Smooth muscle cell (in vitro differentiated cells): Measurements from ENCODE around the gene CFAP90. TPM values are rescaled to one million over a fixed set of nuclear protein-coding genes. Genes with fewer than 3 reads are reported as not detected.

Source experiments
- DNase-seq: peaks from one replicate; lab custom pipeline; 2025; ENCODE audit not compliant: unreplicated experiment; lab: John Stamatoyannopoulos, UW
- H2AFZ ChIP-seq: fragments of 200-600 bp; sonication (generic); 2 replicates; pipeline ENCODE4 v1.6.0; 2016; ENCODE audit warnings: antibody characterized with exemption, low read depth, mild to moderate bottlenecking
- H3F3A ChIP-seq: fragments of 200-600 bp; sonication (generic); 2 replicates; pipeline ENCODE4 v1.6.0; 2017; ENCODE audit warnings: antibody characterized with exemption, low read depth
- H3K27ac ChIP-seq: fragments of 200-600 bp; sonication (generic); 2 replicates; pipeline ENCODE4 v1.5.1; 2016; ENCODE audit warnings: low read depth, mild to moderate bottlenecking
- H3K27me3 ChIP-seq: fragments of 200-600 bp; sonication (generic); 2 replicates; pipeline ENCODE4 v1.6.1; 2016; ENCODE audit warnings: low read depth, mild to moderate bottlenecking
- H3K36me3 ChIP-seq: fragments of 200-600 bp; sonication (generic); 2 replicates; pipeline ENCODE4 v1.5.1; 2016; ENCODE audit warnings: low read depth
- H3K4me1 ChIP-seq: fragments of 200-600 bp; sonication (generic); 2 replicates; pipeline ENCODE4 v1.5.1; 2016; ENCODE audit warnings: low read depth
- H3K4me2 ChIP-seq: fragments of 200-600 bp; sonication (generic); 2 replicates; pipeline ENCODE4 v1.6.0; 2016; ENCODE audit warnings: mild to moderate bottlenecking
- H3K4me3 ChIP-seq: fragments of 200-600 bp; sonication (generic); 2 replicates; pipeline ENCODE4 v1.5.1; 2016; ENCODE audit warnings: mild to moderate bottlenecking
- H3K79me2 ChIP-seq: fragments of 200-600 bp; sonication (generic); 2 replicates; pipeline ENCODE4 v1.6.0; 2016; ENCODE audit warnings: low read depth, mild to moderate bottlenecking
- H3K9ac ChIP-seq: fragments of 200-600 bp; sonication (generic); 2 replicates; pipeline ENCODE4 v1.6.0; 2016; ENCODE audit warnings: low read depth
- H3K9me3 ChIP-seq: fragments of 200-600 bp; sonication (generic); replicated peaks from 2 replicates; pipeline ENCODE4 v1.5.1; 2016; ENCODE audit warnings: low read depth
- H4K20me1 ChIP-seq: fragments of 200-600 bp; sonication (generic); 2 replicates; pipeline ENCODE4 v1.6.0; 2016; ENCODE audit warnings: low read depth
- CTCF ChIP-seq: fragments of 200-600 bp; sonication (generic); IDR thresholded peaks from 2 replicates; pipeline ENCODE4 v1.5.1; 2017; ENCODE audit warnings: borderline replicate concordance, mild to moderate bottlenecking, antibody characterized with exemption; ENCODE audit not compliant: insufficient read depth, poor library complexity, severe bottlenecking
- WGBS: methylation state at CpG from one replicate; pipeline ENCODE4 v1.1.7; 2016; ENCODE audit warnings: low lambda C conversion rate; 5-methylcytosine and 5-hydroxymethylcytosine counted together
- polyA plus RNA-seq: library from polyadenylated mRNA; unstranded; fragments of >200 nt; fragmentation: Nextera tagmentation; extraction: Ambion mirVana; gene quantifications from 2 replicates; pipeline ENCODE4 v1.2.1, GENCODE V29; 2016
- total RNA-seq: library from RNA; depleted of rRNA; stranded (reverse); fragments of >200 nt; gene quantifications from 2 replicates; pipeline ENCODE4 v1.2.3, GENCODE V29; 2014

The CFAP90 gene
- total and polyA plus RNA-seq, 2 experiments from 2014 or later, result 0.22 to 0.82 TPM

- Histone ChIP-seq H3K27ac (no peak overlapping the region), H3K79me2 (no peaks in the 10 kb centered on the region), H3K4me1 (no peaks in the 10 kb centered on the region), H3K9ac (no peak overlapping the region), H3F3A (no peaks in the 10 kb centered on the region), H3K9me3 (no peaks in the 10 kb centered on the region), H3K4me3 (no peak overlapping the region), H3K36me3 (no peaks in the 10 kb centered on the region), H4K20me1 (no peaks in the 10 kb centered on the region), H3K4me2 (no peak overlapping the region), H2AFZ (no peak overlapping the region), H3K27me3 (no peaks in the 10 kb centered on the region)
- 100% methylated on average over 2 of the region's 2 CpGs for WGBS
- no peak for TF ChIP-seq CTCF
- DNase-seq, result no peak
Measured at GRCh38 chr5:7803937-7804336, 47.0 kb downstream of the CFAP90 start.

GRCh38 chr5:7802855-7803254, 48.1 kb downstream of the CFAP90 start:
- no peaks in the 10 kb centered on the region for H3K4me1 ChIP-seq
- no peaks in the 10 kb centered on the region for H3K36me3 ChIP-seq
- no peak overlapping the region for H3K4me3 ChIP-seq
- H3K9ac ChIP-seq, result no peak overlapping the region
- H3K27ac ChIP-seq, result no peak overlapping the region
- H3K9me3 ChIP-seq, result no peaks in the 10 kb centered on the region
- no peak for TF ChIP-seq CTCF
- no peaks in the 10 kb centered on the region for H4K20me1 ChIP-seq
- H3K79me2 ChIP-seq, result no peaks in the 10 kb centered on the region
- H3K27me3 ChIP-seq, result no peaks in the 10 kb centered on the region
- 88% methylated on average over 6 of the region's 6 CpGs for WGBS
- no peaks in the 10 kb centered on the region for H3F3A ChIP-seq
- no peak overlapping the region for H3K4me2 ChIP-seq
- no peak for DNase-seq
- H2AFZ ChIP-seq, result no peak overlapping the region

- DNase-seq, result no peak
- no peaks in the 10 kb centered on the region for H3K36me3 ChIP-seq
- H3K9ac ChIP-seq, result no peak overlapping the region
- no peak overlapping the region for H3K4me3 ChIP-seq
- WGBS, result 90% methylated on average over 14 of the region's 14 CpGs
- H4K20me1 ChIP-seq, result no peaks in the 10 kb centered on the region
- no peak for TF ChIP-seq CTCF
- no peaks in the 10 kb centered on the region for H3K27me3 ChIP-seq
- no peak overlapping the region for H3K4me2 ChIP-seq
- no peak overlapping the region for H2AFZ ChIP-seq
- H3K79me2 ChIP-seq, result no peaks in the 10 kb centered on the region
- no peaks in the 10 kb centered on the region for H3K9me3 ChIP-seq
- no peak overlapping the region for H3K27ac ChIP-seq
- H3K4me1 ChIP-seq, result no peaks in the 10 kb centered on the region
- no peaks in the 10 kb centered on the region for H3F3A ChIP-seq
Measured at GRCh38 chr5:7801891-7802614, 48.9 kb downstream of the CFAP90 start.

- Histone ChIP-seq H3K4me1 (peaks cover 11% of the 10 kb centered on the region), H3K9me3 (no peaks in the 10 kb centered on the region), H3F3A (no peaks in the 10 kb centered on the region), H3K36me3 (no peaks in the 10 kb centered on the region), H4K20me1 (no peaks in the 10 kb centered on the region), H3K9ac (no peak overlapping the region), H2AFZ (no peak overlapping the region), H3K27ac (no peak overlapping the region), H3K27me3 (no peaks in the 10 kb centered on the region), H3K4me3 (no peak overlapping the region), H3K4me2 (no peak overlapping the region), H3K79me2 (no peaks in the 10 kb centered on the region)
- DNase-seq, result no peak
- 83% methylated on average over 3 of the region's 3 CpGs for WGBS
- TF ChIP-seq CTCF, result no peak
Measured at GRCh38 chr5:7795306-7795705, 55.6 kb downstream of the CFAP90 start.
